H1 (cell line): ENCODE measurements around the gene TMEM92.

ENCODE experiments used
- ASH2L ChIP-seq: fragments of 200-600, 300-600 bp; sonication (generic); IDR thresholded peaks from one replicate; pipeline ENCODE4 v1.7.1; 2017; ENCODE audit warnings: low read length
- BRCA1 ChIP-seq: IDR thresholded peaks from 2 replicates; pipeline ENCODE4 v1.6.1; 2012; ENCODE audit warnings: low read depth, low read length, improper control_type of control experiment
- CREB1 ChIP-seq: IDR thresholded peaks from 2 replicates; pipeline ENCODE4 v1.6.1; 2012; ENCODE audit warnings: inconsistent platforms
- GTF2F1 ChIP-seq: IDR thresholded peaks from 2 replicates; pipeline ENCODE4 v1.6.1; 2012; ENCODE audit warnings: low read depth, low read length, improper control_type of control experiment, borderline replicate concordance
- HDAC6 ChIP-seq: IDR thresholded peaks from one replicate; pipeline ENCODE4 v1.7.1; 2012; ENCODE audit warnings: low read depth, mild to moderate bottlenecking, inconsistent platforms, low read length, moderate library complexity
- POLR2A ChIP-seq, 2 experiments: IDR thresholded peaks; 1 replicate in 1 of 2; 2 replicates in 1 of 2; pipeline ENCODE4 v1.6.1; 2011; ENCODE audit warnings: low read depth in 2 of 2, low read length in 2 of 2, mild to moderate bottlenecking in 2 of 2; ENCODE audit errors: control extremely low read depth in 1 of 2
- SUZ12 ChIP-seq: fragments of 200-600 bp; sonication (generic); IDR thresholded peaks from 2 replicates; pipeline ENCODE4 v1.6.1; 2012; ENCODE audit warnings: mild to moderate bottlenecking, inconsistent platforms, low read length, moderate library complexity, mixed read lengths
- TF ChIP-seq, protein P1 (sequence below), 3 experiments: IDR thresholded peaks; 1 replicate in 2 of 3; 2 replicates in 1 of 3; pipeline versions ENCODE4 v1.5.1 to v1.6.1; 2011; ENCODE audit warnings: low read length in 3 of 3, mild to moderate bottlenecking in 3 of 3, inconsistent platforms in 2 of 3, low read depth in 1 of 3, moderate library complexity in 1 of 3; ENCODE audit not compliant: insufficient read depth in 1 of 3; ENCODE audit errors: control extremely low read depth in 1 of 3
- TF ChIP-seq, protein P2 (sequence below): IDR thresholded peaks from 2 replicates; pipeline ENCODE4 v1.6.1; 2012; ENCODE audit warnings: low read length, inconsistent platforms

DNA sequence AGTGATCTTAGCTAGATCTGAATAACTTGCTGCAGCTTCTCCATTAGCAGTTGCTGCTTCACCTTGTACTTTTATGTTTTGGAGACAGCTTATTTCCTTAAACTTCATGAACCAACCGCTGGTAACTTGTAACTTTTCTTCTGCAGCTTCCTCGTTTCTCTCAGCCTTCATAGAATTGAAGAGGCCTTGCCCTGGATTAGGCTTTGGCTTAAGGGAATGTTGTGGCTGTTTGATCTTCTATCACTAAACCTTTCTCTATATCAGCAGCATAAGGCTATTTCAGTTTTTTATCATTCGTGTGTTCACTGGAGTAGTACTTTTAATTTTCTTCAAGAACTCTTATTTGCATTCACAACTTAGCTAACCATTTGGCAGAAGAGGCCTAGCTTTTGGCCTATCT lies 21.5 kb upstream of the TMEM92 start:
- TF ChIP-seq, protein P1, sequence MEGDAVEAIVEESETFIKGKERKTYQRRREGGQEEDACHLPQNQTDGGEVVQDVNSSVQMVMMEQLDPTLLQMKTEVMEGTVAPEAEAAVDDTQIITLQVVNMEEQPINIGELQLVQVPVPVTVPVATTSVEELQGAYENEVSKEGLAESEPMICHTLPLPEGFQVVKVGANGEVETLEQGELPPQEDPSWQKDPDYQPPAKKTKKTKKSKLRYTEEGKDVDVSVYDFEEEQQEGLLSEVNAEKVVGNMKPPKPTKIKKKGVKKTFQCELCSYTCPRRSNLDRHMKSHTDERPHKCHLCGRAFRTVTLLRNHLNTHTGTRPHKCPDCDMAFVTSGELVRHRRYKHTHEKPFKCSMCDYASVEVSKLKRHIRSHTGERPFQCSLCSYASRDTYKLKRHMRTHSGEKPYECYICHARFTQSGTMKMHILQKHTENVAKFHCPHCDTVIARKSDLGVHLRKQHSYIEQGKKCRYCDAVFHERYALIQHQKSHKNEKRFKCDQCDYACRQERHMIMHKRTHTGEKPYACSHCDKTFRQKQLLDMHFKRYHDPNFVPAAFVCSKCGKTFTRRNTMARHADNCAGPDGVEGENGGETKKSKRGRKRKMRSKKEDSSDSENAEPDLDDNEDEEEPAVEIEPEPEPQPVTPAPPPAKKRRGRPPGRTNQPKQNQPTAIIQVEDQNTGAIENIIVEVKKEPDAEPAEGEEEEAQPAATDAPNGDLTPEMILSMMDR (IDR thresholded peaks at IDR 0.05; ENCODE audit: control extremely low read depth in 1 of 3, insufficient read depth in 1 of 3, low read depth in 1 of 3, low read length in 3 of 3) = no peak
- TF ChIP-seq GTF2F1 = no peak
- TF ChIP-seq, protein P2, sequence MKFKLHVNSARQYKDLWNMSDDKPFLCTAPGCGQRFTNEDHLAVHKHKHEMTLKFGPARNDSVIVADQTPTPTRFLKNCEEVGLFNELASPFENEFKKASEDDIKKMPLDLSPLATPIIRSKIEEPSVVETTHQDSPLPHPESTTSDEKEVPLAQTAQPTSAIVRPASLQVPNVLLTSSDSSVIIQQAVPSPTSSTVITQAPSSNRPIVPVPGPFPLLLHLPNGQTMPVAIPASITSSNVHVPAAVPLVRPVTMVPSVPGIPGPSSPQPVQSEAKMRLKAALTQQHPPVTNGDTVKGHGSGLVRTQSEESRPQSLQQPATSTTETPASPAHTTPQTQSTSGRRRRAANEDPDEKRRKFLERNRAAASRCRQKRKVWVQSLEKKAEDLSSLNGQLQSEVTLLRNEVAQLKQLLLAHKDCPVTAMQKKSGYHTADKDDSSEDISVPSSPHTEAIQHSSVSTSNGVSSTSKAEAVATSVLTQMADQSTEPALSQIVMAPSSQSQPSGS = no peak
- TF ChIP-seq POLR2A (IDR thresholded peaks at IDR 0.05; ENCODE audit: control extremely low read depth in 1 of 2, low read depth in 2 of 2, low read length in 2 of 2) = no peak
- TF ChIP-seq CREB1 = no peak
- no peak for TF ChIP-seq HDAC6
- no peak for TF ChIP-seq SUZ12
- no peak for TF ChIP-seq BRCA1
- no peak for TF ChIP-seq ASH2L
